GM12878 (cell line): ENCODE results near the gene ITFG1. TPM values are rescaled to one million over a fixed set of nuclear protein-coding genes. Genes with fewer than 3 reads are reported as not detected.

Source experiments
- BACH1 ChIP-seq: fragments of 450-650 bp; IDR thresholded peaks from 2 replicates; pipeline ENCODE4 v1.6.1; 2017; ENCODE audit warnings: mild to moderate bottlenecking, borderline replicate concordance
- CHD1 ChIP-seq: IDR thresholded peaks from 2 replicates; pipeline ENCODE4 v1.6.1; 2012; ENCODE audit warnings: low read depth, low read length, improper control_type of control experiment
- CHD4 ChIP-seq: fragments of 200-600 bp; sonication (generic); IDR thresholded peaks from 2 replicates; pipeline ENCODE4 v1.6.1; 2016; ENCODE audit warnings: mild to moderate bottlenecking
- DPF2 ChIP-seq: fragments of 450-650 bp; IDR thresholded peaks from 2 replicates; pipeline ENCODE4 v1.6.1; 2017; ENCODE audit warnings: mild to moderate bottlenecking
- GATAD2B ChIP-seq: fragments of 450-650 bp; conservative IDR thresholded peaks from 2 replicates; pipeline ENCODE4 v1.6.1; 2017; ENCODE audit warnings: low read depth, mild to moderate bottlenecking, moderate library complexity
- MEF2A ChIP-seq: IDR thresholded peaks from 2 replicates; pipeline ENCODE4 v1.6.1; 2011; ENCODE audit warnings: low read depth, mild to moderate bottlenecking, low read length, moderate library complexity; ENCODE audit not compliant: insufficient read depth
- NFYB ChIP-seq: IDR thresholded peaks from 2 replicates; pipeline ENCODE4 v1.6.1; 2011; ENCODE audit warnings: low read depth, mild to moderate bottlenecking, low read length, improper control_type of control experiment, moderate library complexity; ENCODE audit not compliant: insufficient read depth
- RBBP5 ChIP-seq: fragments of 200-600 bp; sonication (generic); conservative IDR thresholded peaks from 2 replicates; pipeline ENCODE4 v1.6.1; 2016
- ZSCAN29 ChIP-seq: fragments of 450-650 bp; IDR thresholded peaks from 2 replicates; pipeline ENCODE4 v1.6.1; 2017; ENCODE audit warnings: mild to moderate bottlenecking, moderate library complexity
- polyA plus RNA-seq, 11 experiments: library from polyadenylated mRNA; depleted of rRNA in 4 of 11; unstranded in 6 of 11; stranded (reverse) in 5 of 11; fragments of >200 nt; fragmentation: Nextera tagmentation in 4 of 11; fragmentation: Illumina TruSeq in 1 of 11; extraction: Ambion mirVana in 4 of 11; extraction: Trizol in 1 of 11; gene quantifications; 1 replicate in 1 of 11; 2 replicates in 10 of 11; pipeline versions ENCODE4 v1.2.1 to v1.2.3, GENCODE V29; 2011 to 2016; ENCODE audit warnings: inconsistent platforms in 2 of 11, missing spikeins in 2 of 11, low read depth in 1 of 11
- total RNA-seq, 4 experiments: library from RNA; depleted of rRNA in 3 of 4; stranded (reverse); fragments of >200 nt in 3 of 4; fragmentation: Illumina TruSeq in 1 of 4; extraction: Trizol in 1 of 4; gene quantifications; 2 replicates each; pipeline versions ENCODE4 v1.2.1 to v1.2.3, GENCODE V29; 2013 to 2021
- TF ChIP-seq, protein P1 (sequence below): fragments of 450-650 bp; IDR thresholded peaks from 2 replicates; pipeline ENCODE4 v1.6.1; 2017; ENCODE audit warnings: mild to moderate bottlenecking
- TF ChIP-seq, protein P2 (sequence below): IDR thresholded peaks from 2 replicates; pipeline ENCODE4 v1.6.1; 2012; ENCODE audit warnings: mild to moderate bottlenecking, low read depth, low read length
- TF ChIP-seq, protein P3 (sequence below): fragments of 450-650 bp; formaldehyde crosslinking; IDR thresholded peaks from 2 replicates; pipeline ENCODE4 v1.4.0; 2022; ENCODE audit warnings: mild to moderate bottlenecking, moderate library complexity
- TF ChIP-seq, protein P4 (sequence below): IDR thresholded peaks from 2 replicates; pipeline ENCODE4 v1.6.1; 2012; ENCODE audit warnings: low read depth, low read length, improper control_type of control experiment
- TF ChIP-seq, protein P5 (sequence below): fragments of 450-650 bp; formaldehyde crosslinking; IDR thresholded peaks from 2 replicates; pipeline ENCODE4 v1.4.0; 2020; ENCODE audit warnings: mild to moderate bottlenecking, moderate library complexity

ITFG1 gene
- total and polyA plus RNA-seq, 10 of the 15 experiments (the other 5 are each of a cell fraction or from before 2014, with no cell fraction given) = 9.3 to 56.3 (median 28.6) TPM

DNA sequence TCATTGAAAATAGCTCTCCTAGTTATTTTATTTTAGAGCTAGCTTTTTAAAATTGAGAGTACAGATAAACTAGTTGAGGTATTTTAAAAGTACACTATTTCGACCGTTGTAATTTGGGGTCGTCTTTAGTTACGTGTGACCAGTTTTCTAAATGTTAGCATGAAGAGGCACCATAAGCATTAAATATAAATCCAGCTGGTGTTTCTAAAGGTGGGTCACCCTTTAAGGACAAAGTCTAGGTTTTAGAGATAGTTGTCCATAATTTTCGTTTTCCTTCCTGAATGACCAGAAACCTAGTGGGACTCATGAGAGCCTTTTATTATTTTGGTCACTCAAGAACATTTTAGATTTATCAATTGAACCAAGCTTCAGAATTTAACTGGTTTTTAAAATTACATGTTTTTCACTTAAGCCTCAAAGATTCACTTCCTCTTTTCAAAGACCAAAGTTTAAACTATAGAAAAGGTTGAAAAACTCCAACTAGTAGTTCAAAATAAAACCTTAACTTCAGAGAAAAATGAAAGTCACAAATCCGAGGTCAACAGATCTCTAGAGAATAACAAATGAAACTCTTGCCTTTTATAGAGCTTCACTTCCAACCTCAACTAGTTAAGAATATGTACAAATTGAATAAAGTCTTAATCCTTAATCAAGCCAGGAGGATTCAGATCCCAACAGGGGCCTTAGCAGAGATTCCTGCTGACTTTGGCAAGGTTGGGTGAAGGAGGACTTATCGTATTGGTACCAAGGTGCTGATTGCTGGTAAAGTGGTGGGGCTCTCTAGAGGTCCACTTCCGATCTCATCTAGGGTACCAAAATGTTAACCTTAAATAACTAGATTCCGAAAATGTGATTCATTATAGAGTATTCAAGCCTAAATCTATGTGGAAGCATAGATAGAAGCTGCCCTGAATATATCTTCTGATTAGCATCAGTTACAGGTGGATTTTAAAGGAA is 32.8 kb upstream of the ITFG1 start (continued):
- TF ChIP-seq, protein P1, sequence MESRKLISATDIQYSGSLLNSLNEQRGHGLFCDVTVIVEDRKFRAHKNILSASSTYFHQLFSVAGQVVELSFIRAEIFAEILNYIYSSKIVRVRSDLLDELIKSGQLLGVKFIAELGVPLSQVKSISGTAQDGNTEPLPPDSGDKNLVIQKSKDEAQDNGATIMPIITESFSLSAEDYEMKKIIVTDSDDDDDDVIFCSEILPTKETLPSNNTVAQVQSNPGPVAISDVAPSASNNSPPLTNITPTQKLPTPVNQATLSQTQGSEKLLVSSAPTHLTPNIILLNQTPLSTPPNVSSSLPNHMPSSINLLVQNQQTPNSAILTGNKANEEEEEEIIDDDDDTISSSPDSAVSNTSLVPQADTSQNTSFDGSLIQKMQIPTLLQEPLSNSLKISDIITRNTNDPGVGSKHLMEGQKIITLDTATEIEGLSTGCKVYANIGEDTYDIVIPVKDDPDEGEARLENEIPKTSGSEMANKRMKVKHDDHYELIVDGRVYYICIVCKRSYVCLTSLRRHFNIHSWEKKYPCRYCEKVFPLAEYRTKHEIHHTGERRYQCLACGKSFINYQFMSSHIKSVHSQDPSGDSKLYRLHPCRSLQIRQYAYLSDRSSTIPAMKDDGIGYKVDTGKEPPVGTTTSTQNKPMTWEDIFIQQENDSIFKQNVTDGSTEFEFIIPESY = no peak
- TF ChIP-seq, protein P2, sequence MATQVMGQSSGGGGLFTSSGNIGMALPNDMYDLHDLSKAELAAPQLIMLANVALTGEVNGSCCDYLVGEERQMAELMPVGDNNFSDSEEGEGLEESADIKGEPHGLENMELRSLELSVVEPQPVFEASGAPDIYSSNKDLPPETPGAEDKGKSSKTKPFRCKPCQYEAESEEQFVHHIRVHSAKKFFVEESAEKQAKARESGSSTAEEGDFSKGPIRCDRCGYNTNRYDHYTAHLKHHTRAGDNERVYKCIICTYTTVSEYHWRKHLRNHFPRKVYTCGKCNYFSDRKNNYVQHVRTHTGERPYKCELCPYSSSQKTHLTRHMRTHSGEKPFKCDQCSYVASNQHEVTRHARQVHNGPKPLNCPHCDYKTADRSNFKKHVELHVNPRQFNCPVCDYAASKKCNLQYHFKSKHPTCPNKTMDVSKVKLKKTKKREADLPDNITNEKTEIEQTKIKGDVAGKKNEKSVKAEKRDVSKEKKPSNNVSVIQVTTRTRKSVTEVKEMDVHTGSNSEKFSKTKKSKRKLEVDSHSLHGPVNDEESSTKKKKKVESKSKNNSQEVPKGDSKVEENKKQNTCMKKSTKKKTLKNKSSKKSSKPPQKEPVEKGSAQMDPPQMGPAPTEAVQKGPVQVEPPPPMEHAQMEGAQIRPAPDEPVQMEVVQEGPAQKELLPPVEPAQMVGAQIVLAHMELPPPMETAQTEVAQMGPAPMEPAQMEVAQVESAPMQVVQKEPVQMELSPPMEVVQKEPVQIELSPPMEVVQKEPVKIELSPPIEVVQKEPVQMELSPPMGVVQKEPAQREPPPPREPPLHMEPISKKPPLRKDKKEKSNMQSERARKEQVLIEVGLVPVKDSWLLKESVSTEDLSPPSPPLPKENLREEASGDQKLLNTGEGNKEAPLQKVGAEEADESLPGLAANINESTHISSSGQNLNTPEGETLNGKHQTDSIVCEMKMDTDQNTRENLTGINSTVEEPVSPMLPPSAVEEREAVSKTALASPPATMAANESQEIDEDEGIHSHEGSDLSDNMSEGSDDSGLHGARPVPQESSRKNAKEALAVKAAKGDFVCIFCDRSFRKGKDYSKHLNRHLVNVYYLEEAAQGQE = no peak
- TF ChIP-seq, protein P3, sequence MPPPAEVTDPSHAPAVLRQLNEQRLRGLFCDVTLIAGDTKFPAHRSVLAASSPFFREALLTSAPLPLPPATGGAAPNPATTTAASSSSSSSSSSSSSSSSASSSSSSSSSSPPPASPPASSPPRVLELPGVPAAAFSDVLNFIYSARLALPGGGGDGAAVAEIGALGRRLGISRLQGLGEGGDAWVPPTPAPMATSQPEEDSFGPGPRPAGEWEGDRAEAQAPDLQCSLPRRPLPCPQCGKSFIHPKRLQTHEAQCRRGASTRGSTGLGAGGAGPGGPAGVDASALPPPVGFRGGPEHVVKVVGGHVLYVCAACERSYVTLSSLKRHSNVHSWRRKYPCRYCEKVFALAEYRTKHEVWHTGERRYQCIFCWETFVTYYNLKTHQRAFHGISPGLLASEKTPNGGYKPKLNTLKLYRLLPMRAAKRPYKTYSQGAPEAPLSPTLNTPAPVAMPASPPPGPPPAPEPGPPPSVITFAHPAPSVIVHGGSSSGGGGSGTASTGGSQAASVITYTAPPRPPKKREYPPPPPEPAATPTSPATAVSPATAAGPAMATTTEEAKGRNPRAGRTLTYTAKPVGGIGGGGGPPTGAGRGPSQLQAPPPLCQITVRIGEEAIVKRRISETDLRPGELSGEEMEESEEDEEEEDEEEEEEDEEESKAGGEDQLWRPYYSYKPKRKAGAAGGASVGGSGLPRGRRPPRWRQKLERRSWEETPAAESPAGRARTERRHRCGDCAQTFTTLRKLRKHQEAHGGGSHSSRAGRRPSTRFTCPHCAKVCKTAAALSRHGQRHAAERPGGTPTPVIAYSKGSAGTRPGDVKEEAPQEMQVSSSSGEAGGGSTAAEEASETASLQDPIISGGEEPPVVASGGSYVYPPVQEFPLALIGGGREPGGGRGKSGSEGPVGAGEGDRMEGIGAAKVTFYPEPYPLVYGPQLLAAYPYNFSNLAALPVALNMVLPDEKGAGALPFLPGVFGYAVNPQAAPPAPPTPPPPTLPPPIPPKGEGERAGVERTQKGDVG = no peak
- no peak for TF ChIP-seq BACH1
- no peak for TF ChIP-seq NFYB
- no peak for TF ChIP-seq ZSCAN29
- TF ChIP-seq, protein P4, sequence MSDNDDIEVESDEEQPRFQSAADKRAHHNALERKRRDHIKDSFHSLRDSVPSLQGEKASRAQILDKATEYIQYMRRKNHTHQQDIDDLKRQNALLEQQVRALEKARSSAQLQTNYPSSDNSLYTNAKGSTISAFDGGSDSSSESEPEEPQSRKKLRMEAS = no peak
- TF ChIP-seq, protein P5, sequence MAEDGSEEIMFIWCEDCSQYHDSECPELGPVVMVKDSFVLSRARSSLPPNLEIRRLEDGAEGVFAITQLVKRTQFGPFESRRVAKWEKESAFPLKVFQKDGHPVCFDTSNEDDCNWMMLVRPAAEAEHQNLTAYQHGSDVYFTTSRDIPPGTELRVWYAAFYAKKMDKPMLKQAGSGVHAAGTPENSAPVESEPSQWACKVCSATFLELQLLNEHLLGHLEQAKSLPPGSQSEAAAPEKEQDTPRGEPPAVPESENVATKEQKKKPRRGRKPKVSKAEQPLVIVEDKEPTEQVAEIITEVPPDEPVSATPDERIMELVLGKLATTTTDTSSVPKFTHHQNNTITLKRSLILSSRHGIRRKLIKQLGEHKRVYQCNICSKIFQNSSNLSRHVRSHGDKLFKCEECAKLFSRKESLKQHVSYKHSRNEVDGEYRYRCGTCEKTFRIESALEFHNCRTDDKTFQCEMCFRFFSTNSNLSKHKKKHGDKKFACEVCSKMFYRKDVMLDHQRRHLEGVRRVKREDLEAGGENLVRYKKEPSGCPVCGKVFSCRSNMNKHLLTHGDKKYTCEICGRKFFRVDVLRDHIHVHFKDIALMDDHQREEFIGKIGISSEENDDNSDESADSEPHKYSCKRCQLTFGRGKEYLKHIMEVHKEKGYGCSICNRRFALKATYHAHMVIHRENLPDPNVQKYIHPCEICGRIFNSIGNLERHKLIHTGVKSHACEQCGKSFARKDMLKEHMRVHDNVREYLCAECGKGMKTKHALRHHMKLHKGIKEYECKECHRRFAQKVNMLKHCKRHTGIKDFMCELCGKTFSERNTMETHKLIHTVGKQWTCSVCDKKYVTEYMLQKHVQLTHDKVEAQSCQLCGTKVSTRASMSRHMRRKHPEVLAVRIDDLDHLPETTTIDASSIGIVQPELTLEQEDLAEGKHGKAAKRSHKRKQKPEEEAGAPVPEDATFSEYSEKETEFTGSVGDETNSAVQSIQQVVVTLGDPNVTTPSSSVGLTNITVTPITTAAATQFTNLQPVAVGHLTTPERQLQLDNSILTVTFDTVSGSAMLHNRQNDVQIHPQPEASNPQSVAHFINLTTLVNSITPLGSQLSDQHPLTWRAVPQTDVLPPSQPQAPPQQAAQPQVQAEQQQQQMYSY (CRISPR knock-in tag) = no peak
- TF ChIP-seq CHD1 = no peak
- 0 out of 2 replicates have a peak, but pooled peaks have one; percentile 41 for TF ChIP-seq CHD4
- TF ChIP-seq RBBP5 = no peak
- no peak for TF ChIP-seq GATAD2B
- TF ChIP-seq MEF2A = 0 out of 2 replicates have a peak, but pooled peaks have one; percentile 20
- peak; percentile 81; the same call in 1 of the 2 replicates for TF ChIP-seq DPF2
